HepG2 (cell line): ENCODE results near the gene DNAAF3. TPM values are rescaled to one million over a fixed set of nuclear protein-coding genes. Genes with fewer than 3 reads are reported as not detected.

Experiments used
- BRD4 ChIP-seq: sonication (generic); formaldehyde crosslinking; IDR thresholded peaks from 2 replicates; pipeline ENCODE4 v1.4.0; 2020; ENCODE audit warnings: missing genetic modification reagents
- GPN1 ChIP-seq: sonication (generic); formaldehyde crosslinking; IDR thresholded peaks from 2 replicates; pipeline ENCODE4 v1.5.1; 2020; ENCODE audit warnings: missing genetic modification reagents, borderline replicate concordance
- JARID2 ChIP-seq: sonication (generic); formaldehyde crosslinking; IDR thresholded peaks from 2 replicates; pipeline ENCODE4 v1.8.1; 2023; ENCODE audit warnings: missing genetic modification reagents, inconsistent platforms; ENCODE audit not compliant: insufficient replicate concordance
- RXRA ChIP-seq: sonication (generic); formaldehyde crosslinking; IDR thresholded peaks from 2 replicates; pipeline ENCODE4 v1.5.1; 2020; ENCODE audit warnings: missing genetic modification reagents
- SALL2 ChIP-seq: sonication (generic); formaldehyde crosslinking; IDR thresholded peaks from 2 replicates; pipeline ENCODE4 v1.8.1; 2023; ENCODE audit warnings: mild to moderate bottlenecking, missing genetic modification reagents, inconsistent platforms
- SOX5 ChIP-seq: IDR thresholded peaks from 2 replicates; pipeline ENCODE4 v1.6.1; 2016; ENCODE audit warnings: borderline replicate concordance
- YY1 ChIP-seq: IDR thresholded peaks from 2 replicates; pipeline ENCODE4 v1.6.1; 2011; ENCODE audit warnings: low read length, low read depth, moderate library complexity, mild to moderate bottlenecking; ENCODE audit not compliant: insufficient read depth, insufficient replicate concordance
- ZBTB7A ChIP-seq: sonication (generic); formaldehyde crosslinking; IDR thresholded peaks from 2 replicates; pipeline ENCODE4 v1.8.0; 2022; ENCODE audit warnings: mild to moderate bottlenecking, missing genetic modification reagents
- ZC3H13 ChIP-seq: sonication (generic); formaldehyde crosslinking; IDR thresholded peaks from 2 replicates; pipeline ENCODE4 v1.8.1; 2023; ENCODE audit warnings: mild to moderate bottlenecking, missing genetic modification reagents, moderate library complexity
- ZMAT3 ChIP-seq: sonication (generic); formaldehyde crosslinking; conservative IDR thresholded peaks from 2 replicates; pipeline ENCODE4 v1.7.0; 2021; ENCODE audit warnings: missing genetic modification reagents
- ZNF292 ChIP-seq: sonication (generic); formaldehyde crosslinking; IDR thresholded peaks from 2 replicates; pipeline ENCODE4 v1.8.1; 2022; ENCODE audit warnings: mild to moderate bottlenecking, low read depth, missing genetic modification reagents, borderline replicate concordance
- ZNF777 ChIP-seq: sonication (generic); formaldehyde crosslinking; IDR thresholded peaks from 2 replicates; pipeline ENCODE4 v1.4.0; 2020; ENCODE audit warnings: missing genetic modification reagents
- polyA plus RNA-seq, 8 experiments: library from polyadenylated mRNA; depleted of rRNA in 3 of 8; stranded (reverse) in 7 of 8; unstranded in 1 of 8; fragments of >200 nt; fragmentation: Illumina TruSeq in 4 of 8; extraction: Trizol in 4 of 8; gene quantifications; 2 replicates each; pipeline versions ENCODE4 v1.2.1 to v1.2.3, GENCODE V29; 2011 to 2016; ENCODE audit warnings: low read depth in 4 of 8, missing spikeins in 1 of 8, mixed read lengths in 1 of 8; ENCODE audit not compliant: insufficient read depth in 1 of 8
- total RNA-seq, 5 experiments: library from RNA; depleted of rRNA; stranded (reverse); fragments of >200 nt; fragmentation: Illumina TruSeq; extraction: Trizol; gene quantifications; 2 replicates each; pipeline ENCODE4 v1.2.3, GENCODE V29; 2016; ENCODE audit warnings: low read depth in 1 of 5
- TF ChIP-seq, protein P1 (sequence below): sonication (generic); formaldehyde crosslinking; IDR thresholded peaks from 2 replicates; pipeline ENCODE4 v1.4.0; 2020; ENCODE audit warnings: missing genetic modification reagents
- TF ChIP-seq, protein P2 (sequence below): sonication (generic); formaldehyde crosslinking; IDR thresholded peaks from 2 replicates; pipeline ENCODE4 v1.4.0; 2020; ENCODE audit warnings: missing genetic modification reagents
- TF ChIP-seq, protein P3 (sequence below): sonication (generic); formaldehyde crosslinking; IDR thresholded peaks from 2 replicates; pipeline ENCODE4 v1.8.1; 2022; ENCODE audit warnings: mild to moderate bottlenecking, missing genetic modification reagents
- TF ChIP-seq, protein P4 (sequence below): sonication (generic); formaldehyde crosslinking; IDR thresholded peaks from 2 replicates; pipeline ENCODE4 v1.4.0; 2020; ENCODE audit warnings: mild to moderate bottlenecking, missing genetic modification reagents
- TF ChIP-seq, protein P5 (sequence below): fragments of 450-650 bp; IDR thresholded peaks from 2 replicates; pipeline ENCODE4 v1.6.1; 2017; ENCODE audit warnings: mild to moderate bottlenecking

The DNAAF3 gene
- total and polyA plus RNA-seq, 2 of the 13 experiments (the other 11 are each of a cell fraction or from before 2014, with no cell fraction given): 0.30 to 0.40 TPM

DNA sequence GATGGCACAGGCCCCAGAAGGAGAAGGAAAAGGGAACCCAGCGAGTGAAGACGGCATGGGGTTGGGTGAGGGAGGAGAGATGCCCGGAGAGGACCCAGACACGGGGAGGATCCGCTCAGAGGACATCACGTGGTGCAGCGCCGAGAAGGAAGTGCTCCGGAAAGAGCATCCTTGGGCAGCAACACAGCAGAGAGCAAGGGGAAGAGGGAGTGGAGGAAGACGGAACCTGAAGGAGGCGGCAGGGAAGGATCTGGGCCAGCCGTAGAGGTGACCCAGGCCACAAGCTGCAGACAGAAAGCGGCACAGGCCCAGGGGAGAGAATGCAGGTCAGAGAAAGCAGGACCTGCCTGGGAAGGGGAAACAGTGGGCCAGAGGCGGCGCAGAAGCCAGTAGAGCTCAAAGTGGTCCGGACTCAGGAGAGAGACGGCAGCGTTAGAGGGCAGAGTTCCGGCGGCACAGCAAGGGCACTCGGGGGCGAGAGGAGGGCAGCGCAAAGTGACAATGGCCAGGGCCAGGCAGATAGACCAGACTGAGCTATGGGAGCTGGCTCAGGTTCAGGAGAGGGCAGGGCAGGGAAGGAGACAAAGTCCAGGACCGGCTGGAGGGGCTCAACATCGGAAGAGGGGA lies 50.1 kb downstream of the DNAAF3 start (continued):
- TF ChIP-seq, protein P1, sequence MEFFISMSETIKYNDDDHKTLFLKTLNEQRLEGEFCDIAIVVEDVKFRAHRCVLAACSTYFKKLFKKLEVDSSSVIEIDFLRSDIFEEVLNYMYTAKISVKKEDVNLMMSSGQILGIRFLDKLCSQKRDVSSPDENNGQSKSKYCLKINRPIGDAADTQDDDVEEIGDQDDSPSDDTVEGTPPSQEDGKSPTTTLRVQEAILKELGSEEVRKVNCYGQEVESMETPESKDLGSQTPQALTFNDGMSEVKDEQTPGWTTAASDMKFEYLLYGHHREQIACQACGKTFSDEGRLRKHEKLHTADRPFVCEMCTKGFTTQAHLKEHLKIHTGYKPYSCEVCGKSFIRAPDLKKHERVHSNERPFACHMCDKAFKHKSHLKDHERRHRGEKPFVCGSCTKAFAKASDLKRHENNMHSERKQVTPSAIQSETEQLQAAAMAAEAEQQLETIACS (CRISPR knock-in tag): no peak; the same call in 1 of the 2 replicates
- TF ChIP-seq SOX5 (CRISPR knock-in tag) (no peak), ZBTB7A (CRISPR knock-in tag) (no peak), RXRA (CRISPR knock-in tag) (no peak), GPN1 (no peak), ZNF292 (CRISPR knock-in tag) (0 out of 2 replicates have a peak, but pooled peaks have one; percentile 47), ZMAT3 (CRISPR knock-in tag) (no peak), YY1 (no peak), ZNF777 (0 out of 2 replicates have a peak, but pooled peaks have one; percentile 4), SALL2 (CRISPR knock-in tag) (no peak), BRD4 (CRISPR knock-in tag) (no peak), JARID2 (CRISPR knock-in tag) (no peak), ZC3H13 (CRISPR knock-in tag) (no peak)
- TF ChIP-seq, protein P2, sequence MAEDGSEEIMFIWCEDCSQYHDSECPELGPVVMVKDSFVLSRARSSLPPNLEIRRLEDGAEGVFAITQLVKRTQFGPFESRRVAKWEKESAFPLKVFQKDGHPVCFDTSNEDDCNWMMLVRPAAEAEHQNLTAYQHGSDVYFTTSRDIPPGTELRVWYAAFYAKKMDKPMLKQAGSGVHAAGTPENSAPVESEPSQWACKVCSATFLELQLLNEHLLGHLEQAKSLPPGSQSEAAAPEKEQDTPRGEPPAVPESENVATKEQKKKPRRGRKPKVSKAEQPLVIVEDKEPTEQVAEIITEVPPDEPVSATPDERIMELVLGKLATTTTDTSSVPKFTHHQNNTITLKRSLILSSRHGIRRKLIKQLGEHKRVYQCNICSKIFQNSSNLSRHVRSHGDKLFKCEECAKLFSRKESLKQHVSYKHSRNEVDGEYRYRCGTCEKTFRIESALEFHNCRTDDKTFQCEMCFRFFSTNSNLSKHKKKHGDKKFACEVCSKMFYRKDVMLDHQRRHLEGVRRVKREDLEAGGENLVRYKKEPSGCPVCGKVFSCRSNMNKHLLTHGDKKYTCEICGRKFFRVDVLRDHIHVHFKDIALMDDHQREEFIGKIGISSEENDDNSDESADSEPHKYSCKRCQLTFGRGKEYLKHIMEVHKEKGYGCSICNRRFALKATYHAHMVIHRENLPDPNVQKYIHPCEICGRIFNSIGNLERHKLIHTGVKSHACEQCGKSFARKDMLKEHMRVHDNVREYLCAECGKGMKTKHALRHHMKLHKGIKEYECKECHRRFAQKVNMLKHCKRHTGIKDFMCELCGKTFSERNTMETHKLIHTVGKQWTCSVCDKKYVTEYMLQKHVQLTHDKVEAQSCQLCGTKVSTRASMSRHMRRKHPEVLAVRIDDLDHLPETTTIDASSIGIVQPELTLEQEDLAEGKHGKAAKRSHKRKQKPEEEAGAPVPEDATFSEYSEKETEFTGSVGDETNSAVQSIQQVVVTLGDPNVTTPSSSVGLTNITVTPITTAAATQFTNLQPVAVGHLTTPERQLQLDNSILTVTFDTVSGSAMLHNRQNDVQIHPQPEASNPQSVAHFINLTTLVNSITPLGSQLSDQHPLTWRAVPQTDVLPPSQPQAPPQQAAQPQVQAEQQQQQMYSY (CRISPR knock-in tag): no peak
- TF ChIP-seq, protein P3, sequence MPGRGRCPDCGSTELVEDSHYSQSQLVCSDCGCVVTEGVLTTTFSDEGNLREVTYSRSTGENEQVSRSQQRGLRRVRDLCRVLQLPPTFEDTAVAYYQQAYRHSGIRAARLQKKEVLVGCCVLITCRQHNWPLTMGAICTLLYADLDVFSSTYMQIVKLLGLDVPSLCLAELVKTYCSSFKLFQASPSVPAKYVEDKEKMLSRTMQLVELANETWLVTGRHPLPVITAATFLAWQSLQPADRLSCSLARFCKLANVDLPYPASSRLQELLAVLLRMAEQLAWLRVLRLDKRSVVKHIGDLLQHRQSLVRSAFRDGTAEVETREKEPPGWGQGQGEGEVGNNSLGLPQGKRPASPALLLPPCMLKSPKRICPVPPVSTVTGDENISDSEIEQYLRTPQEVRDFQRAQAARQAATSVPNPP (CRISPR knock-in tag): no peak
- TF ChIP-seq, protein P4, sequence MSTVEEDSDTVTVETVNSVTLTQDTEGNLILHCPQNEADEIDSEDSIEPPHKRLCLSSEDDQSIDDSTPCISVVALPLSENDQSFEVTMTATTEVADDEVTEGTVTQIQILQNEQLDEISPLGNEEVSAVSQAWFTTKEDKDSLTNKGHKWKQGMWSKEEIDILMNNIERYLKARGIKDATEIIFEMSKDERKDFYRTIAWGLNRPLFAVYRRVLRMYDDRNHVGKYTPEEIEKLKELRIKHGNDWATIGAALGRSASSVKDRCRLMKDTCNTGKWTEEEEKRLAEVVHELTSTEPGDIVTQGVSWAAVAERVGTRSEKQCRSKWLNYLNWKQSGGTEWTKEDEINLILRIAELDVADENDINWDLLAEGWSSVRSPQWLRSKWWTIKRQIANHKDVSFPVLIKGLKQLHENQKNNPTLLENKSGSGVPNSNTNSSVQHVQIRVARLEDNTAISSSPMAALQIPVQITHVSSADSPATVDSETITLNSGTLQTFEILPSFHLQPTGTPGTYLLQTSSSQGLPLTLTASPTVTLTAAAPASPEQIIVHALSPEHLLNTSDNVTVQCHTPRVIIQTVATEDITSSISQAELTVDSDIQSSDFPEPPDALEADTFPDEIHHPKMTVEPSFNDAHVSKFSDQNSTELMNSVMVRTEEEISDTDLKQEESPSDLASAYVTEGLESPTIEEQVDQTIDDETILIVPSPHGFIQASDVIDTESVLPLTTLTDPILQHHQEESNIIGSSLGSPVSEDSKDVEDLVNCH (CRISPR knock-in tag): no peak
- TF ChIP-seq, protein P5, sequence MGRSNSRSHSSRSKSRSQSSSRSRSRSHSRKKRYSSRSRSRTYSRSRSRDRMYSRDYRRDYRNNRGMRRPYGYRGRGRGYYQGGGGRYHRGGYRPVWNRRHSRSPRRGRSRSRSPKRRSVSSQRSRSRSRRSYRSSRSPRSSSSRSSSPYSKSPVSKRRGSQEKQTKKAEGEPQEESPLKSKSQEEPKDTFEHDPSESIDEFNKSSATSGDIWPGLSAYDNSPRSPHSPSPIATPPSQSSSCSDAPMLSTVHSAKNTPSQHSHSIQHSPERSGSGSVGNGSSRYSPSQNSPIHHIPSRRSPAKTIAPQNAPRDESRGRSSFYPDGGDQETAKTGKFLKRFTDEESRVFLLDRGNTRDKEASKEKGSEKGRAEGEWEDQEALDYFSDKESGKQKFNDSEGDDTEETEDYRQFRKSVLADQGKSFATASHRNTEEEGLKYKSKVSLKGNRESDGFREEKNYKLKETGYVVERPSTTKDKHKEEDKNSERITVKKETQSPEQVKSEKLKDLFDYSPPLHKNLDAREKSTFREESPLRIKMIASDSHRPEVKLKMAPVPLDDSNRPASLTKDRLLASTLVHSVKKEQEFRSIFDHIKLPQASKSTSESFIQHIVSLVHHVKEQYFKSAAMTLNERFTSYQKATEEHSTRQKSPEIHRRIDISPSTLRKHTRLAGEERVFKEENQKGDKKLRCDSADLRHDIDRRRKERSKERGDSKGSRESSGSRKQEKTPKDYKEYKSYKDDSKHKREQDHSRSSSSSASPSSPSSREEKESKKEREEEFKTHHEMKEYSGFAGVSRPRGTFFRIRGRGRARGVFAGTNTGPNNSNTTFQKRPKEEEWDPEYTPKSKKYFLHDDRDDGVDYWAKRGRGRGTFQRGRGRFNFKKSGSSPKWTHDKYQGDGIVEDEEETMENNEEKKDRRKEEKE: no peak
